ENCODE results near the gene GPR162.

The GPR162 gene

GRCh38 chr12:6822426-6823135, 960 bp downstream of the GPR162 start:
- DNase-seq (ENCODE audit: low spot score), result no peak

GRCh38 chr12:6823182-6824084, 1.8 kb downstream of the GPR162 start:
- no peak for DNase-seq (ENCODE audit: low spot score)

- DNase-seq (ENCODE audit: low spot score), result no peak
Observed at GRCh38 chr12:6824085-6824775, 2.6 kb downstream of the GPR162 start.

DNA sequence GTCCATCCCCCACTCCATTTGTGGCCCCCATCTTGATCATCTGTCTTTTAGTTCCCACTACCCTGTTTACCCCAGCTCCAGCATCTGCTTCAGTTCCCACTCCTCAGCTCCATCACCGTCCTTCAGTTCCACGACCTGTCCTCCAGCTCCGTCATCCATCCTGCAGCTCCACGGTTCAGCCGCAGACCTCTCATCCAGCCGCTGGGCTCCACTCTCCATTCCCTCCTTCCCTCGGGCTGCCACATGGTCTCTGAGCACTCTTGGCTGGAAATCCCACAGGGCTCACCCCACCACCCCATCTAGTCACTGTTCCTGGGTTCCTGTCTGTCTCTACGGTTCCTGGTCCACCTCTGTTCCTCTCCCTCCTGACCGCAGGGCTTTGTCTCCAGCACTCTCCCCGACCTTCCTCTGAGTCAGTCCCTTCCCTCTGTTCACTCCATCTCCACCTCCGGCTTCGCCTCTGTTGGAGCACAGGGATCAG, 3.3 kb downstream of the GPR162 start:
- DNase-seq (ENCODE audit: low spot score), result no peak

GRCh38 chr12:6825398-6826124, 3.9 kb downstream of the GPR162 start:
- DNase-seq (ENCODE audit: low spot score), result peak; percentile 97

- no peak for DNase-seq (ENCODE audit: low spot score)
Observed at GRCh38 chr12:6826125-6826733, 4.6 kb downstream of the GPR162 start.

DNA sequence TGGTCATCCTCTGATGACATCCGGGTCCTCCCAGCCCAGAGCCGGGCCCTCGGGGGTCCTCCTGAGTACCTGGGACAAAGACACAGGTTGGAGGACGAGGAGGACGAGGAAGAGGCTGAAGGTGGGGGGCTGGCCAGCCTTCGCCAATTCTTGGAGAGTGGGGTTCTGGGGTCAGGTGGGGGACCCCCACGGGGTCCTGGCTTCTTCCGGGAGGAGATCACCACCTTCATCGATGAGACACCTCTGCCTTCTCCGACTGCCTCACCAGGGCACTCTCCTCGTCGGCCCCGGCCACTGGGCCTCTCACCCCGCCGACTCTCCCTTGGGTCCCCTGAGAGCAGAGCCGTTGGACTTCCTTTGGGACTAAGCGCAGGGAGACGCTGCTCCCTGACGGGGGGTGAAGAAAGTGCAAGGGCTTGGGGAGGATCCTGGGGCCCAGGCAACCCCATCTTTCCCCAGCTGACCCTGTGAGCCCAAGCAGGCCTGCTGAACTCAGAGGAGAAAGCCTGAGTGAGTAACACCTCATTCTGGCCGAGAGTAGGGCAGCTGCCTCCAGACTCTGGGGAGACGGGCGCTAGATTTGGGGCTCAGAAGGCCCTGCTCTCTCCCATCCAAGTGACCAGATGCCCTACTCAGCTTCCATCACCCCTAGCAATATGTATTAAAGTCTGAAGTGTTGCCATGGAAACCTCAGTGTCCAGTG, 5.3 kb downstream of the GPR162 start:
- no peak for DNase-seq (ENCODE audit: low spot score)

DNA sequence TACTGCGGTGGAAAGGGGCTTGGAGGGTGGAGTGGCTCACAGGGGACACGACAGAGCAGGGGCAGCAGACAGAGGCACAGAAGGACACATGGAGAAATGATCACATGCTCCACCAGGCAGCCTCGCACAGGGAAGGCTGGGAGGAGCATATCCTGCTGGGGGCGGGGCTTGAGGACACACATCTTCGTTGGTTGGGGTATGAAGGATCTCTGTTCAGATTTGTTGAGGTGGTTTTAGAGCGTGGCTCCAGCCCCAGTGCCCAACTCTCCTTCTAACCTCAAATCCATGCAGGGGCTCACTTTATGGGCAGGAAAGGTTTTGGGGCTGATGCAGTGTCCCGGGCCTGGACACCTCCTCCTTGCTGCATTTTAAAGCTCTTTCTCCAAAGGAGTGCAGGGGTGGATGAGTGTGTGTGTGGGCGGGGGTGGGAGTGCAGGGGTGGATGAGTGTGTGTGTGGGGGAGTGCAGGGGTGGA, 5.9 kb downstream of the GPR162 start:
- peak; percentile 96 for DNase-seq (ENCODE audit: low spot score)

DNA sequence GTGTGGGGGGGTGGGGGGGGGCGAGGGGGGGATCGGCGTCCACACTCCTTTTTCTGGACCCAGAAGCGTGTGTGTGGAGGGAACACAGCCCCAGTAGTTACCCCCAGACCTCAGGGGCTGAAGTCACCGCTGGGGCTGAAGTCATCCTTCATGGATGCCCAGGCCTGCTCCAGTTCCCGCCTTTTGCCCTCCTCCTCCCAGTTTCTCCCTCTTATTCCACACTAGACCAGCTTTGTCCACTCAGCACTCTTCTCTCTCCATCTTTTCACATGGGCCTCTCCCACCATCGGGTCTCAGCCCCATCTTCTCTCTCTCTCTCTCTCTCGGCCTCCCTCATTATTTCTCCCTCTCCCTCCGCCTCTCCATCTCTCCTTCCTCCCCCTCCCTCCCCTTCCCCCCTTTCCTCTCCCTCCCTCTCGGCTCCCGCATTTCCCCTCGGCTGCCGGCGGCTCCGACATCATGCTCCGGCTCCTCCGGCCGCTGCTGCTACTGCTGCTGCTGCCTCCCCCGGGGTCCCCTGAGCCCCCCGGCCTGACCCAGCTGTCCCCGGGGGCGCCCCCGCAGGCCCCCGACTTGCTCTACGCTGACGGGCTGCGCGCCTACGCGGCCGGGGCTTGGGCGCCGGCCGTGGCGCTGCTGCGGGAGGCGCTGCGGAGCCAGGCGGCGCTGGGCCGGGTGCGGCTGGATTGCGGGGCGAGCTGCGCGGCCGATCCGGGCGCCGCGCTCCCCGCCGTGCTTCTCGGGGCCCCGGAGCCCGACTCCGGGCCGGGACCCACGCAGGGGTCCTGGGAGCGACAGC, 6.6 kb downstream of the GPR162 start, which contains the start of gene P3H3:
Gene P3H3 (plus strand): TSS at position 426 of the 799 bp plus-strand sequence. CDS start 34 bp downstream, at position 460.
- DNase-seq (ENCODE audit: low spot score), result peak; percentile 83

DNA sequence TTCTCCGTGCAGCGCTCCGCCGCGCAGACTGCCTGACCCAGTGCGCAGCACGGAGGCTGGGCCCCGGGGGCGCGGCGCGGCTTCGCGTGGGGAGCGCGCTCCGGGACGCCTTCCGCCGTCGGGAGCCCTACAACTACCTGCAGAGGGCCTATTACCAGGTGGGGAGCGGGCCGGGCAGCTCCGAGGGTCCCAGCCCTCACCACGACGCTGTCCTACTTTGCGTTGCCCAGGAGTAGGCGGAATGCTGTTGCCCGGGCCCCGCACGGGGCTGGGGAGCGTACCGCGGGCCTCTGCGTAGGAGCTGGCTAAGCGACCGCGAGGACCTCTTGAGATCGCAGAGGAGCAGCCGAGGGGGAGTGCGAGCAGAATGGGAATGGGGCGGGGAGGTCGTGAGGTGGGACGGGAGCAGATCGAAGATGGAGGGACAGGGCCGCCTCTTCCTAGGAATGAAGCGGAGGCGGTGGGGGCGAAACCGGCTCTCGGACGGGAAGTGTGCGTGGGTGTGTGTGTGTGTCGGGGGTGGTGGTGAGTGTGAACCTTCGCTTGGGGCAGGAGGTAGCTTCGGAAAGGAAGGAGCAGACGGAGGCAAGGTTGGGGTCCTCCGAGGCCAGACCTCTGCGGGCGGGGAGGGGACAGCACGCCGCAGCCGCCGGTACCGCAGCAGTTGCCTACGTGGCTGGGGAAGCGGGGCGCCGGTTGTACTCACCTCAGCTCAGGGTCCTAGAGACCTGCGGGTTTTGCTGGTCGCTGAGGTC, 7.3 kb downstream of the GPR162 start:
- peak; percentile 85 for DNase-seq (ENCODE audit: low spot score)

DNA sequence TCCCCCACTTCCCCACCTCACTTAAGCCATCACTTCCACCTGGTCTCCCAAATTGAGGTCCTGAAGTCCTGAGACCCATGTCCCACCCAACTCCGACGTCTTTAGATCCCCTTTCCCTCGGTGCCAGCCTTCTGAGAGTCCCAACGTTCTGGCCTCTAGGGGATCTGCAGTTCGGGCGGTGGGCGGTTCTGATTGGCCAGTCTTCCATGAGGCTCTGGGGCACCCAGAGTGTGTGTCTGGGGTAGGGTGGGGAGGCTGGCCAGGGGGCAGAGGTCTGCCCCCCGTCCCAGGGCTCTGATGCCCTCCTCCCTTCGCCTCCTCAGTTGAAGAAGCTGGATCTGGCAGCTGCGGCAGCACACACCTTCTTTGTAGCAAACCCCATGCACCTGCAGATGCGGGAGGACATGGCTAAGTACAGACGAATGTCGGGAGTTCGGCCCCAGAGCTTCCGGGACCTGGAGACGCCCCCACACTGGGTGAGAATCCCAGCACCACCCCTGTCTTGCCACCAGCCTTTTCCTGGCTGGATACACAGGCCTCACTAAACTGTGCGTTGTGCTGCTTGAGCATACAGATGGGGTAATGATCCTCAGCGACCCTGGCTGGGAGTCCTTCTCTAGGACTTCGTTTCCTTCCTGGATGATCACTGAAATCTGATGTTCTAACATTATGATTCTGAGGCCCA, 8.1 kb downstream of the GPR162 start:
- peak; percentile 82 for DNase-seq (ENCODE audit: low spot score)

DNA sequence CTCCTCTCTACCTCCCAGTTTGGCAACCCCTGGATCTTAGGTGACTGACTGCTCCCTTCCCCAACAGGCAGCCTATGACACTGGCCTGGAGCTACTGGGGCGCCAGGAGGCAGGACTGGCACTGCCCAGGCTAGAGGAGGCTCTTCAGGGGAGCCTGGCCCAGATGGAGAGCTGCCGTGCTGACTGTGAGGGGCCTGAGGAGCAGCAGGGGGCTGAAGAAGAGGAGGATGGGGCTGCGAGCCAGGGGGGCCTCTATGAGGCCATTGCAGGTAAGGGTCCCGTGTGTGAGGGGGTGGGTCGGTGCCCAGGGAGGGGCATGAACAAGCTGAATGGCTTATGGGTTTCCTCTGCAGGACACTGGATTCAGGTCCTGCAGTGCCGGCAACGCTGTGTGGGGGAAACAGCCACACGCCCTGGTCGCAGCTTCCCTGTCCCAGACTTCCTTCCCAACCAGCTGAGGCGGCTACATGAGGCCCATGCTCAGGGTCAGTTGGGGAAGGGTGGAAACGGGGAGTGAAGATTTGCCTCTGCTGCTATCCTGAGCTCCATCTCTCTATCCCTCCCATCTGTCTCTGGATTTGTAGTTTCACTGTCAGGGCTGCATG, 8.8 kb downstream of the GPR162 start:
- no peak for DNase-seq (ENCODE audit: low spot score)

DNA sequence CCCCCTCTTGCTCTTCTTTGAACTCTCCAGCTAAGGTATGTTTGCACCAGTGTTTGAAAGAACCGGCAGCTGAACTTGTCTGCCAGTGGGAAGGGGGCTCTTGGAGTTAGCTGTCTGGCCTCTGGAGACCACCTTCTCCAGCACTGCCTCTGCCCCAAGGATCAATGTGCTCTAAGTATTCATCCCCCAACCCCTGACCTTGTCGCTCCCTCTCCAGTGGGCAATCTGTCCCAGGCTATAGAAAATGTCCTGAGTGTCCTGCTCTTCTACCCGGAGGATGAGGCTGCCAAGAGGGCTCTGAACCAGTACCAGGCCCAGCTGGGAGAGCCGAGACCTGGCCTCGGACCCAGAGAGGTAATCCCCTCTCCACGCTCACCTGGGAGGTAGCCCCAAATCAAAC, 9.4 kb downstream of the GPR162 start:
- no peak for DNase-seq (ENCODE audit: low spot score)

DNA sequence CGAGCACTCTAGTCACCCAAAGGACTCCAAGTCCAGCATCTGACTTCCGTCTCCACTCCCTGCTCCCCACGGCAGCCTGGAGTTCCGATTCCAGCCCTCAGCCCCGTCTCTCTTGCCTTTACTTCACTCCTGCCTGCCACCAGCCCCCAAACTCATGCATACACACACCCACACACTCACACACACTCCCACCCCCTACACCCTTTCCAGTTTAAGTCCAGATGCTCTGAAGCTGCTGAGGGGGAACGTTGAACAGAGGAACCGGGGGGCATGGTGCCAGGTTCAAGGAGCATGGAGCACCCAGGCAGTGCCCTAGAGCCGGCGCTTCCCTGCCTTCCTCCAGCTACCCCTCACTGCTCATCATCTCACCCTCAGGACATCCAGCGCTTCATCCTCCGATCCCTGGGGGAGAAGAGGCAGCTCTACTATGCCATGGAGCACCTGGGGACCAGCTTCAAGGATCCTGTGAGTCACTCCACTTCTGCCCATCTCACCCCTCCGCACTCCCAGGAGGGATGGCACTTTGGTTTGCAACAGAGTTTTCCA, 9.9 kb downstream of the GPR162 start:
- DNase-seq (ENCODE audit: low spot score), result no peak

- no peak for DNase-seq (ENCODE audit: low spot score)
Observed at GRCh38 chr12:6832125-6832524, 10.5 kb downstream of the GPR162 start.

DNA sequence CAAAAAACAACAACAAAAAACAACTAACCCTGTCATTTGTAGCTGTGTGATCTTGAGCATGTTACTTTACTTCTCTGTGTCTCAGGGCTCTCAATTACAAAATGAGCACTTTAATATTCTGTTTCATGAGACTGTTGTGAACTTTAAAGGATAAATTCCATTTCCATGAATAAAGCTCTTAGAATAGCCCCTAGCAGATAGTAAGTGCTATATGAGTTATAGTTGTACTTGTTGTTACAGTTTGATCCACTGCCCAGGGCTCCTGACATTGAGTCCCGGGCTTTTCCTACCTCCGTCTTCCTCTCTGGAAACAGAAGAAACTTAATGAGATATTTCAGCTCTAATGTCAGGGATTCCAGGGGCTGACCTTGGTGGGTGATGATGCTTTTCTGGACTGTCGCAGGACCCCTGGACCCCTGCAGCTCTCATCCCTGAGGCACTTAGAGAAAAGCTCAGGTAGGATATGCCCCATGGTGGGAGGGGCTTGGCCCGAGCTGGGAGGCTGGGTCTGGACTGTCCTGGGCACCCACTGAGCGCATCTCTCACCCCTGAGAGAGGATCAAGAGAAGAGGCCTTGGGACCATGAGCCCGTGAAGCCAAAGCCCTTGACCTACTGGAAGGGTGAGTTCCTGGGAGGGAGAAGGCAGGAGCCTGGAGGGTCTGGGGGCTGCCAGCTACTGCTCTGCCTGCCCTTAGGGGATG, 11.7 kb downstream of the GPR162 start:
- DNase-seq (ENCODE audit: low spot score), result peak; percentile 45

DNA sequence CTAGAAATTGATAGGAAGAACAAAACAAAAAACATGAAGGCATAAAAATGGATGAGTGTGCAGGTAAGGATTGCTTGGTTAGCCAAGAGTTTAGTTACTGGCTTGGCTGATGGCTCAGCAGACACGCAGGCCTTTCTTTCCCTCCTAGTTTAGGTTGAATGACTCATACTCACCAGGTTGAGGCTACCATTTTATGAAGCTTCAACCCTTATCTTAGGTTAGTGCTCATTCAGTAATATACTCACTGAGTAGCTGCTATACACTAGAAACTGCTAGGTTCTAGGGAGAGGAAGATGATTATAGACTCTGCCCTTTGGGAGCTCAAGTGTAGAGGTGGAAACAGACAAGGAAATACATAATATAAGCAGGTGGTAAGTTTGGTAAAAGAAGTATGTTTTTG, 12.6 kb downstream of the GPR162 start:
- no peak for DNase-seq (ENCODE audit: low spot score)
